ENCODE data around the gene TEDC1. TPM values are rescaled to one million over a fixed set of nuclear protein-coding genes. Genes with fewer than 3 reads are reported as not detected.

TEDC1 gene
- polyA plus RNA-seq, 1 of the 3 experiments (the other 2 are of a cell fraction) = 13.4 TPM

DNA sequence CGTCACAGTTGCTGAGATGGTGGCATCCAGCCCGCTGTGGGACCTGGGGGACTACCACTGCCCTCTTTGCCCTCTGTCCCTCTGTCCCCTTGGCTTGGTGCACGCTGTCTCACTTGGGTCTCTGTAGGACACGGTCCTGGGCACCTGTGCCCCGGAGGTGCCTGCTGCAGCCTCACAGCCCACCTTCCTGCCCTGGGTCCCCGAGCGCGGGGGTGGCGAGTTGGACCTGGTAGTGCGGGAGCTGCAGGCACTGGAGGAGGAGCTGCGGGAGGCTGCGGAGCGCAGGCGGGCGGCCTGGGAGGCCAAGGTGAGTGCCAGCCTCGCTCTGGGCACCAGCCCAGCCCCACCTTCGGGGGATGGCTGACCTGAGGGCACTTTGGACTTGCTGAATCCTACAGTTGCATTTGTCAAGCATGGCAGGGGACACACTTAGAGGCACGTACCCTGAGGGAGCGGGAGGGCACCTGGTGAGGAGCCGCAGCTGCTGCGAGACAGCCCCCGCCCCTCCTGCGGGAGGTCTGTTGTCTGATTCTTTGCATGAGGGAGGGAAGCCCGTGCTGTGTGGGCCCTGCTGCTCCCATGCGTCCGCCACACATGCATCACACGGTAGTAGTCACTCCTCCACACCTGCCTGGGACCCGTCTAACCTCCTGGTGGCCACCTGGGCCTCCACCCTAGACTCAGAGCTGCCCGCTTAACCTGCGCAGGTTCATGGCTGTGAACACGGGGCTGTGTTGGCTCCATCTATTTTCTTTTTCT, 6.8 kb downstream of the TEDC1 start:
- ChIA-PET CTCF (interaction anchor here (1.7 to 1.9 kb wide), 2 partner anchors 17 to 30 kb away, joined by 5 to 9 read pairs; no protein-coding TSS in a partner anchor), POLR2A (no interaction called here)
- Histone ChIP-seq H3K36me3 (replicated peaks in 1 of 2; ENCODE audit: control insufficient read depth in 1 of 2, insufficient read depth in 2 of 2, low read length in 1 of 2) (no peaks in the 10 kb centered on the region), H3K27ac (ENCODE audit: low read depth in 2 of 2, low read length in 1 of 2) (no peak overlapping the region), H3K9me2 (no peaks in the 10 kb centered on the region), H3K9me3 (no peaks in the 10 kb centered on the region), H4K20me1 (ENCODE audit: insufficient read depth) (no peaks in the 10 kb centered on the region), H3K4me2 (no peak overlapping the region), H2AFZ (ENCODE audit: low read depth) (no peak overlapping the region), H3F3A (replicated peaks; ENCODE audit: insufficient read depth) (no peaks in the 10 kb centered on the region), H3K4me3 (ENCODE audit: low read depth in 2 of 2, low read length in 1 of 2) (no peak overlapping the region), H3K79me2 (ENCODE audit: insufficient read depth) (peaks cover 1% of the 10 kb centered on the region; the same call in 1 of the 2 replicates), H3K4me1 (ENCODE audit: control insufficient read depth in 1 of 2, insufficient read depth in 2 of 2, low read depth in 1 of 2, low read length in 1 of 2) (no peaks in the 10 kb centered on the region), H3K9ac (no peak overlapping the region), H3K27me3 (ENCODE audit: insufficient read depth) (no peaks in the 10 kb centered on the region)
- DNase-seq = no peak
- TF ChIP-seq FOSL2 (IDR thresholded peaks at IDR 0.05; ENCODE audit: borderline replicate concordance, low read depth) (no peak), EP300 (IDR thresholded peaks at IDR 0.05; ENCODE audit: borderline replicate concordance in 1 of 2, low read depth in 1 of 2, low read length in 1 of 2) (no peak), USF2 (IDR thresholded peaks at IDR 0.05; ENCODE audit: borderline replicate concordance, low read depth, low read length) (no peak), NFIC (IDR thresholded peaks at IDR 0.05; ENCODE audit: borderline replicate concordance) (no peak), CTCF (IDR thresholded peaks at IDR 0.05) (no peak), RXRA (IDR thresholded peaks at IDR 0.05; ENCODE audit: borderline replicate concordance, low read depth) (no peak), NRF1 (IDR thresholded peaks at IDR 0.05; ENCODE audit: low read depth, low read length) (no peak), FOXJ3 (CRISPR knock-in tag; IDR thresholded peaks at IDR 0.05) (no peak), MAX (IDR thresholded peaks at IDR 0.05; ENCODE audit: low read depth) (no peak), SIN3A (IDR thresholded peaks at IDR 0.05; ENCODE audit: borderline replicate concordance, low read depth, low read length) (no peak), GATA2 (CRISPR knock-in tag; IDR thresholded peaks at IDR 0.05) (no peak), TCF12 (IDR thresholded peaks at IDR 0.05) (no peak), FOXM1 (IDR thresholded peaks at IDR 0.05; ENCODE audit: low read depth) (no peak), MXI1 (IDR thresholded peaks at IDR 0.05; ENCODE audit: low read depth, low read length) (no peak), MEF2A (IDR thresholded peaks at IDR 0.05; ENCODE audit: borderline replicate concordance, low read depth) (no peak), RFX5 (IDR thresholded peaks at IDR 0.05; ENCODE audit: low read length) (no peak), RAD21 (IDR thresholded peaks at IDR 0.05; ENCODE audit: low read length) (no peak), POLR2AphosphoS5 (IDR thresholded peaks at IDR 0.05; ENCODE audit: low read depth, low read length) (no peak)
- TF ChIP-seq, protein P1, sequence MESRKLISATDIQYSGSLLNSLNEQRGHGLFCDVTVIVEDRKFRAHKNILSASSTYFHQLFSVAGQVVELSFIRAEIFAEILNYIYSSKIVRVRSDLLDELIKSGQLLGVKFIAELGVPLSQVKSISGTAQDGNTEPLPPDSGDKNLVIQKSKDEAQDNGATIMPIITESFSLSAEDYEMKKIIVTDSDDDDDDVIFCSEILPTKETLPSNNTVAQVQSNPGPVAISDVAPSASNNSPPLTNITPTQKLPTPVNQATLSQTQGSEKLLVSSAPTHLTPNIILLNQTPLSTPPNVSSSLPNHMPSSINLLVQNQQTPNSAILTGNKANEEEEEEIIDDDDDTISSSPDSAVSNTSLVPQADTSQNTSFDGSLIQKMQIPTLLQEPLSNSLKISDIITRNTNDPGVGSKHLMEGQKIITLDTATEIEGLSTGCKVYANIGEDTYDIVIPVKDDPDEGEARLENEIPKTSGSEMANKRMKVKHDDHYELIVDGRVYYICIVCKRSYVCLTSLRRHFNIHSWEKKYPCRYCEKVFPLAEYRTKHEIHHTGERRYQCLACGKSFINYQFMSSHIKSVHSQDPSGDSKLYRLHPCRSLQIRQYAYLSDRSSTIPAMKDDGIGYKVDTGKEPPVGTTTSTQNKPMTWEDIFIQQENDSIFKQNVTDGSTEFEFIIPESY (IDR thresholded peaks at IDR 0.05; ENCODE audit: borderline replicate concordance, low read depth) = no peak
- TF ChIP-seq, protein P2, sequence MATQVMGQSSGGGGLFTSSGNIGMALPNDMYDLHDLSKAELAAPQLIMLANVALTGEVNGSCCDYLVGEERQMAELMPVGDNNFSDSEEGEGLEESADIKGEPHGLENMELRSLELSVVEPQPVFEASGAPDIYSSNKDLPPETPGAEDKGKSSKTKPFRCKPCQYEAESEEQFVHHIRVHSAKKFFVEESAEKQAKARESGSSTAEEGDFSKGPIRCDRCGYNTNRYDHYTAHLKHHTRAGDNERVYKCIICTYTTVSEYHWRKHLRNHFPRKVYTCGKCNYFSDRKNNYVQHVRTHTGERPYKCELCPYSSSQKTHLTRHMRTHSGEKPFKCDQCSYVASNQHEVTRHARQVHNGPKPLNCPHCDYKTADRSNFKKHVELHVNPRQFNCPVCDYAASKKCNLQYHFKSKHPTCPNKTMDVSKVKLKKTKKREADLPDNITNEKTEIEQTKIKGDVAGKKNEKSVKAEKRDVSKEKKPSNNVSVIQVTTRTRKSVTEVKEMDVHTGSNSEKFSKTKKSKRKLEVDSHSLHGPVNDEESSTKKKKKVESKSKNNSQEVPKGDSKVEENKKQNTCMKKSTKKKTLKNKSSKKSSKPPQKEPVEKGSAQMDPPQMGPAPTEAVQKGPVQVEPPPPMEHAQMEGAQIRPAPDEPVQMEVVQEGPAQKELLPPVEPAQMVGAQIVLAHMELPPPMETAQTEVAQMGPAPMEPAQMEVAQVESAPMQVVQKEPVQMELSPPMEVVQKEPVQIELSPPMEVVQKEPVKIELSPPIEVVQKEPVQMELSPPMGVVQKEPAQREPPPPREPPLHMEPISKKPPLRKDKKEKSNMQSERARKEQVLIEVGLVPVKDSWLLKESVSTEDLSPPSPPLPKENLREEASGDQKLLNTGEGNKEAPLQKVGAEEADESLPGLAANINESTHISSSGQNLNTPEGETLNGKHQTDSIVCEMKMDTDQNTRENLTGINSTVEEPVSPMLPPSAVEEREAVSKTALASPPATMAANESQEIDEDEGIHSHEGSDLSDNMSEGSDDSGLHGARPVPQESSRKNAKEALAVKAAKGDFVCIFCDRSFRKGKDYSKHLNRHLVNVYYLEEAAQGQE (IDR thresholded peaks at IDR 0.05; ENCODE audit: low read depth, low read length) = no peak
- WGBS (ENCODE audit: low lambda C conversion rate) = 87% methylated on average over 15 of the region's 31 CpGs

Data from SK-N-SH (cell line).